Activated naive CD4-positive, alpha-beta T cell (primary cell): ENCODE results near the gene SNAP47.

Experiments
- DNase-seq, 4 experiments: peaks; one replicate each; lab custom pipeline; 2025; lab: John Stamatoyannopoulos, UW

Gene SNAP47

DNA sequence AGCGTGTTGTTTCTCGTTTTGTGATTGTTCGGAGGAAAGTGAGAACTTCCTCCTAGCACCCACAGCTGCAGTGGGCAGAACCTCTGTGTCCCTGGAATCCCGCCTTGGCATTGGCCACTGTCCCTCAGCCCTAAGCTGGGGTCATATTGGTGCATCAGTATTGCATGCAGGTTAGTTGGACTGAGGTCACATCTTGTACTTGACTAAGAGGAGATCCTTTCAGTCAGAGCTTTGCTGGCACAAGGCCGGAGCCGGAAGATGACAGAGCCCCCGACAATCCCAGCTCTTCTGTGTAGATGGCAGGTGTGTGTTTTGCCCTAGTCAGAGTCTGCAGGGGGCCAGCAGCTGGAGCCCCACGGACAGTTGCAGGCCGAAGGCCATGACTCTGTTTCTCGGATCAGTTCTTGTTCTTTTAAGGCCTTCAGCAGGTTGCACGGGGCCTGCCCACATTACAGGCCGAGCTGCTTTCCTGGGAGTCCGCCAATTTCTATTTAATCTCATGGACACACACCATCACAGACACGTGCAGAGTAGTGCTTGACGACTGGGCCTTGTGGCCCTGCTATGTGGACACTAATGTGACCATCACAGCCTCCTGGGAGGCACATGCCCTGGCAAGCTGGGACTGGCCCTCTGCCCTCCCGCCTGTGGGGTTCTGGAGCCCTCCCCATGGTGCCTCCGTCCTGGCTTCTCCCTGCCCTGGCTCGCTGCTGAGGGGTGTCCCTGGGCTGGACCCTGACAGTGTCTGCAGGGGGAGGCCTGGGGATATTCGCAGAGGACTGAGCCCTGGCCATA is 14.9 kb downstream of the SNAP47 start:
- no peak for DNase-seq

DNA sequence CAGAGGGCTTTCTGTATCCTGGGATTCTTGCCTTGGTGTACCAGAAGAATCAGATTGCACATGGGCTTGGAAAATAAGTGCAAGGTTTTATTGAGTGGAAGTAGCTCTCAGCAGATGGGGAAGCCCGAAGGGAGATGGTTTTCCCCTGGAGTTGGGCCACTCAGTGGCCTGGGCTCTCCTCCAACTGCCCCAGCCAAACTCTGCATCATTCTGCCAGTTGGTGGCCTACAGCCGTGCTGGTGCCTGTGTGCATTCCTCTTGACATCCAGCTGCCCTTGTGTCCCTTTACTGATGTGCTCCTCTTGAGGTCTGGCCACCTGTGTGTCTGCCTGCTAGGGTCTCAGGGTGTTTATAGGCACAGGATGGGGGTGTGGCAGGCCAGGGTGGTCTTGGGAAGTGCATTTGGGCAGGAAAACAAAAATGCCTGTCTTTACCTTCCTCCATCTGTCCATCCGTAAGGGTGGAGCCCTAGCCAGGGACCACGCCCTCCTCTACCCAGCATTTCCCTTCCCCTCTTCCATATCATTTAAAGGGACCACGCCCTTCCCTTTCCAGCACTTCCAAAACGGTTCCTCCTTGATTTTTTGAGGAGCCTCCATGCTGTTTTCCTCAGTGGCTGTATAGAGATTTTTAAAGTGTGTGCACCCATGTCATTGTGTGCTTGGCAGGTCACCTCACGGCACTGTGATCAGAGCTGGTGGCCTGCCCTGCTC is 18.9 kb downstream of the SNAP47 start:
- no peak for DNase-seq

DNA sequence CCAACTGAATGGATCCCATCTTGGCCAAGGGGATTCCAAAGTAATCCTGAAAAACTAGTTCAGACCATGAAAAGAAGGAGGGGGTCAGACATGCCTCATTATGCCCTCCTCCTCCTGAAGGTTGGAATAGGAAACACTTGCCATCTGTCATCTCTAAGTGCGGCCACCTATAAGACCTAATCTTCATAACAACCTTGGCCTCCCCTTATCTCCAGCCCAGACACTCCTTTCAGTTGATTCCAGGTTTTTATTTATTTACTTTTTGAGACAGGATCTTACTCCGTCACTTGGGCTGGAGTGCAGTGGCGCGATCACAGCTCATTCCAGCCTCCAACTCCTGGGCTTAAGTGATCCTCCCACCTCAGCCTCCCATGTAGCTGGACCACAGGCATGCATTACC is 19.7 kb downstream of the SNAP47 start:
- no peak for DNase-seq

DNA sequence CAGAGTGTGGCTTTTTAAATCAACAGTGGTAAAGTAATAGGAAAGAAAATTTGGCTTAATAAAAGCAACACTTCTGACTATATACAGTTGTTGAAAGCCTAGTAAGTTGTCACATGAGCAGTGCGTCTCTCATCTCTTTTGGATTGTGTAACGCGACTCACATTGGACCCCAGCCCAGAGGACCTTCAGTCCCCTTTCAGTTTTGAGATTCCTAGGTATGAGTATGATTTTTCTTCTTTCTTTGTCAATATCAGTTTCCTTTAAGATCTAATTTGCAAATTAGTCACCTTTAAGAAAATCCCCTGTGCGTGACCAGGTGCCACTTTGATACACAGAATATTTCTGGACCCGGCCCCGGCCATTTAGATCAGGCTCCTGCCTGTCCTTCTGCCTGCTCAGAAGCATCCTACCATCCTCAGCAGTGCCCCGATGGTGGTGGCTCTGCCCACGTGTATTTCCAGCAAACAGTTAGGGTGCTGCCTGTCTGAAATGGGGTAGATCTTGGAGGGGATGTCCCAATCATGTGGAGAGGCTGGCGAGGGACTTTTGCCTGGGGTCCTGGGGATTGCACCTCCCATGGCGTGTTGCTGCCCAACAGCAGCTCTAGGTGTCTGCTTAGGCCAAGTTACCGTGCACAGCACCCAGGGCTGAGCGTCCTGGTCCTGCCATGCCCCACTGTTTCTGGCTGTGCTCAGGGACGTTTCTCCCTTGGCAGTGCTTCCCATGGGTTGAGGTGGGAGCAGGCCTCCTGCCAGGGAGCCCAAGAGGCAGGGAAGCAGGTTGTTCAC is 21.1 kb downstream of the SNAP47 start:
- no peak for DNase-seq

DNA sequence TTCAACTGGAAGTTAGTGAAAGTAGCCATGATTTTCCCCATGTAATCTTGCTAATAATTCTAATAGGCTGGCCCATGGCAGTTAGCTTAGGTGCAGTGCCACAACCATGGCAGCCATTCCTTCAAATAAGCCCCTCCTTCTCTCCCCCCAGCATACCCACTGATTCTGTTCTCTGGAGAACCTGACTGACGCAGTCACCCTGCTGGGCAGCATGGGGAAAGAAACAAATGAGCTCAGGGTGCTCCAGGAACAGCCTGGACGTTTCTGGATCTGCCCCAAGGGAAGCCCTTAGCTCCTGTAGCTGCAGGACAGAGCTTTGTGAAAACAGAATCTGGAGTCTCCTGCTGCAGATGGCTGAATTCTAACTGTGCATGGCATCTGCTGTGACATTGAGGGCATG is 22.5 kb downstream of the SNAP47 start:
- DNase-seq = no peak

DNA sequence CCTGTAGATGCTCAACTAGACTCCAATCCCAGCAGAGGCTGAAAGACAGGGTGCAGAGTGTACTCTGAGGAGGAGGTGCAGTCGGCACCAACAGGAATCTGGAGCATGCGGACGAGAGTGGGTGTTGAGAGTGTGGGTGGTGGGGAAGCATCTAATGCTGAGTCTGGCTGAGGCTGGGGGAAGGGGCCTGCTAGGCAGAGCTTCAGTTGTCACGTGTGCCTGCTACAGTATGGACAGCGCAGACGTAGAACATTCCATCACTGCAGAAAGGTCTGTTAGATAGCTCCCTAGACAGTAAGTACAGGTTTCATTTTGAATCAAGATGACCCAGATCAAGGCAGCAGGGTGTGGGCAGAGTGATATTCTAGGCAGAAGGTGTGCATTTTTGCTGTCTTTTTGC is 23.1 kb downstream of the SNAP47 start:
- no peak for DNase-seq

DNA sequence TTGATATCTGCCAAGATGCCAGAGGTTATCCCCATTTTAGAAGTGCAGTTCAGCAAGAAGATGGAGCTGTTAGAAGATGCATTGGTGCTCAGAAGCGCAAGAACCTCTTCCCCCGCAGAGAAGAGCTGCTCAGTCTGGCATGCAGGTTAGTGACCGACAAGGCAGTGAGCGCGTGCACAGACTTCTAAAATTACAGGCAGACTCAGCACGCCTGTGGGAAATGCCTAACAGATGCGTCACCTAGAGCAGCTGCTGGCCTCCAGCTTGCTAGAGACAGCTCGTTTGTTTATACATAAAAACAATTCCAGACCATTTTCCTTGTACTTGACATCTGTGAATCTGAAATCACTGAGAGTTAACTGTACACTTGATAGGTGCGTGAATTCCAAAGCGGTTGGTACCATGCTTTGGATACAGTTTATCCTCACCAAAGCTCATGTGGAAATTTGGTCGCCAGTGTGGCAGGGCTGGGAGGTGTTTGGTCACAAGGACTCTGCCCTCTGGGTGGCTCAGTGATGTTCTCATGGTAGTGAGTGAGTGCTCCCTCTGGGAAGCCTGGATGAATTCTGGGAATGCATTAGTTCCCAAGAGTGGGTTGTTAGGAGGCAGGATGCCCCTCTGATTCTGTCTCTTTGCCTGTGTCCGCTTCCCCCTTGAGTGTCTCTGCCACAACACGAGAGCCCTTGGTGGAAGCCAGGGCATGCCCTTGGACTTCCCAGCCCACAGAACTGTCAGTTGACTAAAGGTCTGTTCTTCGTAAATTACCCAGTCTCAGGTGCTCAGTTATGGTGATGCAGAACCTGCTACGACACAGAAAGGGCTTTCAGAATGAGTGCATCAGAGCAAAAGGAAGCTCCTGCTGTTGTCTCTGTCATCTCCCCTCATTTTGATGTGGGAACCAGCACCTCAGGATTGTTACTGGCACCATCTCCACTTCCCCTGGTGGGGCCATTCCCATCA is 24.4 kb downstream of the SNAP47 start:
- no peak for DNase-seq

DNA sequence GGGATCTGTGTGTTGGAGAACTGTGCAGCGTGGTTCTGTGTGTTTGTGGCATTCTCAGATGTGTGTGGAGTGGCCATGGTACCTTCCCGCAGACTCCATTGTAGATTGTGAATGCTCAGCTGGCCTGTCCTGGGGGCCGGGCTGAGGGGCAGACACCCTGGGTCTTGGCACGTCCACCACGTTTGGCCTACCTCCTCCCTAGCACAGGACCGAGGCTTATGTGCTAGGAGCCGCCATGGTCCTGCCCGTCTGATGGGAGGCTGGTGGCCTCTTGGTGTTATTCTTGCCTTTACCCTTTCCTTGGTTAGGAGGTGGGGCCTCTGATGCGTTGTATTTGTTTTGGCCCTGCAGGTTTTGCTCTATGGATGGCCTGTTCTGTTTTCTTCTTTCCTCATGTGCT is 25.1 kb downstream of the SNAP47 start:
- DNase-seq = no peak

DNA sequence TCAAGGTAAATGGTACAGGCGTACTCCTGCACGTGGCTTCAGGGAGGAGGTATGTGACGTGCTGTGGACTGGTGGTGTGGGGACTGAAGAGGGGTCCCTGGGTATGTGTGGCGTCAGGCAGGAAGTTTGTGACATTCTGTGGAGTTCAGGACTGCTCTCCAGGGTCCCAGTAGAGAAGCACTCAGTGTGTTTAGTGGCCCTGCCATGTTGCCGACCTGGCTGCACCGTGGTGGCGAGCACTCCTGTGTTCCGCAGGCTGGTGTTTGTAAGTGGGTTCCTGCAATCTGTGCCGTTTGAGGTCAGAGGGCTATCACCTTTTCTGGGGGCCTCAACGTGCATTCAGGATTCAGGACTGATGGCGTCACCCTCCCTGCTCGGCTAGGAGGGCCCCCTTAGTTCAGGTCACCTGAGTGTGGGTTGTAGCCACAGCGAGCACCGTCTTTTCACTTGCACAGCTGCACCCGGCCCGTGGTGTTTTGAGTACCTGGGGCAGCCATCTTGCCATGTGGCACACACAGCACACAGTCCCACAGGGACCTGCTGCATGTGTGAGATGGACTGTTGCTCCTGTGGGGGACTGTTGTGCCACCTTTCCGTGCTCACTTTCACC is 26.5 kb downstream of the SNAP47 start:
- no peak for DNase-seq

DNA sequence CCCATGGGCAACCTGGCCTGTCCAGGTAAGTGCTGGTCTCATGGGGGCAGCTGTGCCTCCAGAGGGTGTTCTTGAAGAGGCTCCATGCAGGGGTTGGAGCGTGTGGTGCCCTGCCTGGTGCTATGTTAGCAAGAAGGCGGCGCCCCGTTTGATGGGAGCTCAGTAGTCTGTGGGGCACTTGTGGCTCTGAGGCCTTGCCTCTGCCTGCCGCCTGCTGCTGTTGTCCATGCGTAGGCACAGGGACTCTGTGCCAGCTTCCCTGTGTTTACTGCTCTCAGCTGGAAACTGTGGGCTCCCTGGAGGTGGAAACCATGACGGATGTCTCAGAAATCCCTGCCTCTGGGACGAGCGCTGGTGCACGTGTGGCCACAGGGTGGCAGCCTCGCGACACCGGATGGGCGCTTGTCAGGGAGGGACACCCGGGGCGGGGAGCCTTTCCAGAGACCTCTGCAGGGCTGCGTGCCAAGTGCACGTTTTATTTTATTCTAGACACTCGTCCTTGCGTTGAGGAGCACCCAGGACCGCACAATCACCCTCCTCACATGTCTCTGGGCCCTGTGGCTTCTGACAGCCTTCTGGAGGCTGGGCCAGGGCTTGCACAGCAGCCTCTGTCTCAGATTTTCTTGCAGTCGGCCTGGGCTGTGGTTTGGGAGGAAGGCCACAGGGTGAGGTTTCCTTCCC is 27.1 kb downstream of the SNAP47 start:
- peak; percentile 44 to 82 (median 62) for DNase-seq

DNA sequence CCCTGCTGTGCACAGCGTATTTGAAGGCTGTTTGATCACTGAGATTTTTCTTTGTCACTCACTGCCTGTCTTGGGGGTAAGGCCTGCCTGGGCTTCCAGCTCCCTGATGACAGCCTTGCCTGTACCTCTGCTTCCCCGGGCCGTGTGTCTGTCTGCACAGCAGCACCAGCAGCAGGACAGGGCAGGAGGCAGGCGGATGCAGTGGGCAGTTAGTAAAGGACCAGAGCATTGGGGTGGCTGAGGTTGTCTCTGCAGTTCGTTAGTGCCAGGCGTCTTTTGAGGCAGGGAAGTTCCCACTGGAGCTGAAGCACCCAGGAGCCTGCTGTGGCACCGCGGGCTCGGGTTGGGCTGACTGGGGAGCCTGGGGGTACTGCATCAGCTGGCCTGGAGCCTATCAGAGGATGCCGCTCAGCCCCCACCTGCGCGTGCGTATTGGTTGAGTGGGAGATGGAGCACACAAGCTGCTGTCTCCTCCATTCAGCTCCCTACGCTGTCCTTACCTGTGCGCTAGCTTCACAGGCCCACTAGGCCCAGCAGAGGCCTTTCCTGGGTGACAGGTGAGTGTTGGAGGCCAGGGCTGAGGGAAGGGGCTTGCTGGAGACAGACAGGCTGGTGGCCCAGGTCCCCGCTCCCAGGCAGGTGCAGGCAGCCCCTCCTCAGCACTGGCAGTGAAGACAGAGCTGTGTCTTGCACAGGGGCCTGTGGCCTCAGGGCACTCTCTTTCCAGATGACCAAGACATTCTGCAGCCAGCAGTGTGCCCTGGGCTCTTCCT is 28.2 kb downstream of the SNAP47 start:
- DNase-seq = no peak

DNA sequence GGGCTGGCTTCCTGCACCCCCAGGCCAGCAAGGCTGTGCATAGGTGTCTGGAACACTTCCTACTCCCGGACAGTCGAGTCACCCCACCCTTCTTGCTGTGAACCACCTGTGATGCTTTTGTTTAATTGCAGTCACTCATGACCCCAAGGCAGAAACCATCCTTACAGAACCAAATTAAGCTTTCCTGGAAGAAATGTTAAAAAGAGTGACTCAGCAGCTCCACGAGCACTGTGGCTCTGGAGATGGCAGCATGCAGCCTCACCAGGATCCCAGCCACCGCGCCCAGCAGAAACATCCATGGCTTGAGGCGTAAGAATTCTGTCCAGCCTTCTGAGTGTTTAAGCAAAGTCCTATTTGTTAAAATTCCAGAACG is 28.8 kb downstream of the SNAP47 start:
- DNase-seq = no peak

DNA sequence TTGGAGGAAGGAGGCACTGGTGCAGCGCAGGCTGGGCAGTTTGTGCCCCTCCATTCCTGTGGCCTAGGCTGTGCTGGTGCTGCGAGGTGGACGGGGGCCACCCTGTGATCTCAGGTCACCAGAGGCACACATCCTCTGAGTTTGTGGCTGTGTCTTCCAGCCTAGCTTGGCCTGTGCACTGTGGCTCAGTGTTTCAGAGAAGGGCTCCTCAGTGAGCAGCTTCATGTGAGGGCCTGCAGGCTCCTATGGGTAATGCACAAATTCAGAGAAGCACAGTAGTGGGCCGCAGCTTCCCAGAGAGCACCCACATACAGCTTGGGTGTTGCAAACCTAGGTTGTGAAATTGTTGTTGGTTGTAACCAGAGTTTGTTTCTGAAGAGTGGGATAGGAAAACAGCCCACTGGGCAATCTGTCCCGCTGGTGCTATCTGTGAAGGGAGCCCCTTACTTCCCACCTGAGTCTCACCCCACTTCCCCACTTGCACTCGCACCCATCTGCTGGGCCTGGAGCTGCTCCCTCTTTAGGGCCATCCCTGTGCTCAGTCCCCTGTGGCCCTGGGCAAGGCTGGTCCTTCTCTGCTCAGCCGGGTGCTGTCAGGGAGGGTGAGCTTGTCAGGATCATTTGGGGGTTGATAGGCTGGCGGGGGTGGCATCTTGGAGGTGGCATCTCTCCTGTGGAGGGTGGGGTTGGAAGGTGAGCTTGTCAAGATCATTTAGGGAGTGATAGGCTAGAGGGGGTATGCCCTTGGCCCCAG is 30.2 kb downstream of the SNAP47 start:
- no peak for DNase-seq

DNA sequence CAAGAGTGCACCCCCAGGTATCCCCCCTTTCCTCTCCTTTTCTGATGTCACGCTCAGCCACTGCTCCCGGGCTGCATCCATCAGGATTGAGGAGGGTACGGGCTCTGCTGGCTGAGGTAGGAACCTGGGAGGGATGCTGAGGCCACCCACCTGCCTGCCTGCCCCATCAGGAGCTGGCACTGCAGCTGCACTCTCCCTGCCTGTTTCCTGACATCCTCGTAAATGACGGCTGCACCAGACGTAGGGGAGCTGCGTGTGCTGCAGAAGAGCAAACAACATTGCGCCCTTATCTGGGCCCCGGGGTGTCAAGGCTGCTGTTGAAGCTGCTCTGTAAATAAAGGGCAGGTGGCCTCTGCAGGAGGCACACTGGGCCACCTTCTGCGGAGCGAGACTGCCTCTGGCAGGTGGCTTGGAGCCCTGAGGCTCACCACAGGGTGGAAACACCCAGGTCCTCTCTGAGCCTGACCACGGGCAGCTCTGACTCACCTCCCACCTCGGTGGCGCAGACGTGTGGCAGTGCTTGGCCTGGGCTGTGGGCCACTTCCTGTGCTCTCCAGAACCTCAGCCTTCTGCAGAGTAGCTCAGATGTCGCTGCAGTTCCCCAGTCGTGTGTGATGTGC is 30.9 kb downstream of the SNAP47 start:
- DNase-seq = peak in 2 of 4 experiments; percentile 56 to 62

DNA sequence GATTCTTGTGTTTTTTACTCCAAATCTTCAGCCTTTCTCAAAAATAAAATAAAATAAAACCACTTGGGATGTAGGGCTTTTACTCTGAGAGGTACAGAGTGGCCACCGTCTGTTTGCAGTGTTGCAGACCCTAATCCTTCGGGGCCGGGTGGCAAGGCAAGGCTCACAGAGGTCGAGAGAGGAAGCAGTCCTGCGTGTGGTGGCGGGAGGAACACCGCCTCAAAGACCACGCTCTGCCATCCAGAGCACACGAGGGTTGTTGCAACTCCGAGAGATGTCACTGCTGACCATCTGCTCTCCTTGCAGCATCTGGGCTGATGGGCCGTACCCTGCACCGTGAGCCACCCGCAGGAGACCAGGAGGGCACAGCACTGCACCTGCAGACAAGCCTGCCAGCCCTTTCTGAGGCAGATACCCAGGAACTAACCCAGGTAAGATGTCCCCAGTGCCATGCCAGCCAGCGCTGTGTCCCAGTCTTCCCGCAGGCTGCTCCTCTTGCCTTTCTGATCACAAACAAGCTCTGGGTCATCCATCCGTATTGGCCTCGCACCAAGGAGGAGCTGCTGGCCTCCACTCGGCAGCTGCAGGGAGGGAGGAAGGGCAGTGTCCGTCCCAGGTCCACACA is 31.5 kb downstream of the SNAP47 start:
- DNase-seq = no peak

DNA sequence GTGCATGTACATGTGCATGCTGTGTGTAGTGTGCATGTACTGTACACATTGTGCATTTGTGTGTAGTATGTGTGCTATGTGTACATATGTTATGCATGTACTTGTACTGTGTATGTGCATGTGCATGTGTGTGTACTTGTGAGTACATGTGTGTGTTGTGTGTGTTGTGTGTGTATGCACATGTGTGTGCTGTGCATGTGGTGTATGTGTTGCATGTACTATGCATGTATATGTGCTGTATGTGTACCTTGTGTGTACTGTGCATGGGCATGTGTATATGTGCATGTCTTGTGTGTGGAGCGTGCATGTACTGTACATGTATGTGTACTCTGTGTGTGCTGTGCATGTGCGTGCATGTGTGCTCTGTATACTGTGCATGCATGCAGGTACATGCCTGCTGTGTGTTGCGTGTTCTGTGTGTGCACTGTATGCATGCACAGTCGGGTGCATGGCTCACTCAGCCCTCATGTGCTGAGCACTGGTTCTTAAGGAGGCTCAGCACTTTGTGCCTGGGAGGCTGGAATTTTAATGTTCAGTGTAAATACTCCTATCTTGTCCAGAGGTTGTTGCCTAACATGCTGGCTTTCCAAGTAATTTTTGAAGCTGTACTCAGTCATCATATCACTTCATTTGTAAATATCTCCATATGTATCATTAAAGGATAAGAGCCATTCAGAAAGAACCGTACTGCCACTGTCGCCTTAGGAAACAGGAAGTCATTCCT is 32.3 kb downstream of the SNAP47 start:
- DNase-seq = no peak

DNA sequence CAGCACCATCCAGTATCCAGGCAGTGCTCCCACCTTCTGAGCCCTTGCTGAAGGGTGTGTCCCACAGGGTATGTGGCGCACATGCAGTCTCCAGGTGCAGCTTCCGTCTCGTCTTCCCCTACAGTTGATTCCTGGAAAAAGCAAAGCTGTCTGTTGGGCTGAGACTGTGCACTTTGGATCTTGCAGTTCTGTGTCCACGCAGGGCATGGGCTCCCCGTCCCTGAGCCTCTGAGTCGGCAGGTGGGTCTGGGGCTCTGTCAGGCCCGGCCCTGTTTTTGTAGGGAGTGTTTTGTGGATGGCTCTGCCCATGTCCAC is 32.8 kb downstream of the SNAP47 start:
- no peak for DNase-seq

DNA sequence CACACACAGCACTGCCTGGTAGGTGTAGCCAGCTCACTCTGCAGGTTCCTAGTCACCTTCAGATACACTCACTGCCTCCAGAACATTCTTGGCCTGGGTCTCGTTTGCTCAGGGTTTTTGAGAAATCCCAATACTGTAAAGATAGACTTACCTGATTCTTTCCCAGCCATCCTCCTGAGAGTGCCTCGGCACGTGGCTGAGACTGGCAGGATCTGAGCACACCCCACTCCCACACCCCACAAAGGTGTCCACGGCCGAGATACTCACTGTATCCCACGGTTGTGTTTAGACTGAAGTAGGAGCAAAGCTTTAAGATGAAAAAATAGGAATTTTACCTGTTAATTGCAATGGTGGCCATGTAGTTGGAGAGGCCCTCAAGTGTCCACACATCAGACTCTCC is 33.4 kb downstream of the SNAP47 start:
- no peak for DNase-seq
